Effector CD8-positive, alpha-beta T cell (primary cell): Measurements from ENCODE around the gene RIT1.

ENCODE experiments used
- DNase-seq: peaks from one replicate; lab custom pipeline; 2025; lab: John Stamatoyannopoulos, UW

RIT1 gene

DNA sequence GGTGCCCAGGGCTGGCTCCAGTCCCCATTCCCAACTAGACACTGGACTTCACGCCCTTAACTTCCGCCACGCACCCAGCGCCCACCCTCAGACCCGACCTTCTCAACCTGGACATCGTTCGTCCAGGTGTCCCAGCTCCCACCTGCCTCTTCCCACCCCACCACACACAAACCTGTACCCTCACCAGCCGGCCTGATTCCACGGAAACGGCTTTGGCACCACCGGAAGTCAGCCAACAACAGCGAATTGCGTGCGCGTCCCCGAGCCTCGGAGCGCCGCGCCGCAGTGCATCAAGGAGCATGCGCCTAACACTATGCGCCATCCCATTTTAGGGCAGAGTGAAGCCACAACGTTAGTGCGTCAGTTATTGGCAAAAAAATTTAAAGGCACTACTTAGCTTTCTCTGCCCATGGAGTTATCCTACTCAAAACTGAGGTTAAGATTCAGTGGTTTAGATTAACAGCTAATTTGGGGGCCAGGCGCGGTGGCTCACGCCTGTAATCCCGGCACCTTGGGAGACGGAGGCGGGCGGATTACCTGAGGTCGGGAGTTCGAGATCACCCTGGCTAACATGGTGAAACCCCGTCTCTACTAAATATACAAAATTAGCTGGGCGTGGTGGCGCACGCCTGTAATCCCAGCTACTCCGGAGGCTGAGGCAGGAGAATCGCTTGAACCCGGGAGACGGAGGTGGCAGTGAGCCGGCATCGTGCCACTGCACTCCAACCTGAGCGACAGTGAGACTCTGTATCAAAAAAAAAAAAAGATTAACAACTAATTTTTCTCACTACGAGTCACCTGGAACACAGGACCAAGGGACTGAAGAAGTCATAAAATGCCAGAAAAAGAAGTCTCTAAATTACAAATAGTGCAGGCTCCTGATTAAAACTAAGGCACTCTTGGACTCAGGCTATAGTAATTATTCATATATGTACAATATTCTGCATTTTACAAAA lies 53.9 kb downstream of the RIT1 start, which contains the start of gene GON4L:
Gene GON4L (minus strand): TSS at position 240 of the 956 bp plus-strand sequence. CDS start 3,434 bp downstream, outside the sequence.
- peak; percentile 80 for DNase-seq

- DNase-seq, result no peak
Observed at GRCh38 chr1:155856257-155856974, 54.7 kb downstream of the RIT1 start.

DNA sequence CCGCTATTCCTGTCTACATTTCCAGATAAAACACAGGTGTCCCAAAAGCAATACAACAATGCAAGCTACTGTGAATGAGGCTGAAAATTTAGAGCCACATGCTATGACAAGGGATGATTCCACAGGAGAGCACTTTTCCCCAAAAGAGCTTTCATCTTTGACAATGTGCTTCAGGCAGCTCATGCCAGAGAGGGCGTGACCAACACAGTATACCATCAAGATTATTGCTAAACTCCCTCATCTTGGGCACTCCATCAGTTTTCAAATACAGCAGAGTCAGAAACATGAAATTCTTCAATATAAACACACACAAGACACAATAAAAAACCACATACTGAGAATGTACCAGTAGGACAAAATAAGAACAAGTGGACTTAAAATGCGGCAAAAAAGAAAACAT lies 60.8 kb downstream of the RIT1 start:
- no peak for DNase-seq

GRCh38 chr1:155847823-155848529 lies 63.2 kb downstream of the RIT1 start:
- no peak for DNase-seq
